BE2C (cell line): Measurements from ENCODE around the gene PARD3.

ENCODE experiments used
- DNase-seq: peaks from one replicate; pipeline ENCODE4 v3.0.0-alpha.2; 2020
- H3K27me3 ChIP-seq: fragments of 250-450 bp; sonication (Bioruptor Pico); 2 replicates; pipeline ENCODE4 v1.5.1; 2020; ENCODE audit warnings: mild to moderate bottlenecking
- H3K36me3 ChIP-seq: fragments of 250-450 bp; sonication (Bioruptor Pico); 2 replicates; pipeline ENCODE4 v1.5.1; 2020; ENCODE audit warnings: mild to moderate bottlenecking
- H3K4me1 ChIP-seq: fragments of 250-450 bp; sonication (Bioruptor Pico); 2 replicates; pipeline ENCODE4 v1.5.1; 2020
- H3K4me3 ChIP-seq: 2 replicates; pipeline ENCODE4 v1.5.1; 2011; ENCODE audit warnings: low read depth, low read length
- H3K9me3 ChIP-seq: fragments of 250-450 bp; sonication (Bioruptor Pico); 2 replicates; pipeline ENCODE4 v1.5.1; 2020
- TF ChIP-seq, protein P1 (sequence below): IDR thresholded peaks from 2 replicates; pipeline ENCODE4 v1.5.1; 2012; ENCODE audit warnings: mild to moderate bottlenecking, low read depth, low read length

The PARD3 gene

DNA sequence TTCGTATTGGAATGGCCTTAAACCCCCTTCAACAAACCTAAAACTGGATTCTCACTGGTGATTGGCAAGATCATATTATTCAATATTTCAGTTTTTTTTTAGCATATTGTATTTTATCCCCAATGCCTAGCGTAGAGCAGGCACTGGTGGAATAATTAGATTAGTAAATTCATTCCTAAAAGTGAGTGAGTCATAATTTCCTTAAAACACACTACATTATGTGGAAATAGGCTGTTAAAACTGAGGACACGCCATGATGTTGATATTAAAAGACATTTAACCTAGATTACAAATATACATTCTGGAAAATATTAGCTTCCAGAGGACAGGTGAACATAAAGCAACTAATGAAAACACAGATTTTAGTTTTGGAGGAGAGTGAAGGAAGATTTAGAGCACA is 463.9 kb downstream of the PARD3 start:
- H3K27me3 ChIP-seq, result no peaks in the 10 kb centered on the region
- H3K4me3 ChIP-seq, result no peak overlapping the region
- DNase-seq, result no peak
- H3K4me1 ChIP-seq, result peaks cover 10% of the 10 kb centered on the region
- TF ChIP-seq, protein P1, sequence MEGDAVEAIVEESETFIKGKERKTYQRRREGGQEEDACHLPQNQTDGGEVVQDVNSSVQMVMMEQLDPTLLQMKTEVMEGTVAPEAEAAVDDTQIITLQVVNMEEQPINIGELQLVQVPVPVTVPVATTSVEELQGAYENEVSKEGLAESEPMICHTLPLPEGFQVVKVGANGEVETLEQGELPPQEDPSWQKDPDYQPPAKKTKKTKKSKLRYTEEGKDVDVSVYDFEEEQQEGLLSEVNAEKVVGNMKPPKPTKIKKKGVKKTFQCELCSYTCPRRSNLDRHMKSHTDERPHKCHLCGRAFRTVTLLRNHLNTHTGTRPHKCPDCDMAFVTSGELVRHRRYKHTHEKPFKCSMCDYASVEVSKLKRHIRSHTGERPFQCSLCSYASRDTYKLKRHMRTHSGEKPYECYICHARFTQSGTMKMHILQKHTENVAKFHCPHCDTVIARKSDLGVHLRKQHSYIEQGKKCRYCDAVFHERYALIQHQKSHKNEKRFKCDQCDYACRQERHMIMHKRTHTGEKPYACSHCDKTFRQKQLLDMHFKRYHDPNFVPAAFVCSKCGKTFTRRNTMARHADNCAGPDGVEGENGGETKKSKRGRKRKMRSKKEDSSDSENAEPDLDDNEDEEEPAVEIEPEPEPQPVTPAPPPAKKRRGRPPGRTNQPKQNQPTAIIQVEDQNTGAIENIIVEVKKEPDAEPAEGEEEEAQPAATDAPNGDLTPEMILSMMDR, result no peak
- H3K9me3 ChIP-seq, result no peaks in the 10 kb centered on the region
- H3K36me3 ChIP-seq, result no peaks in the 10 kb centered on the region

DNA sequence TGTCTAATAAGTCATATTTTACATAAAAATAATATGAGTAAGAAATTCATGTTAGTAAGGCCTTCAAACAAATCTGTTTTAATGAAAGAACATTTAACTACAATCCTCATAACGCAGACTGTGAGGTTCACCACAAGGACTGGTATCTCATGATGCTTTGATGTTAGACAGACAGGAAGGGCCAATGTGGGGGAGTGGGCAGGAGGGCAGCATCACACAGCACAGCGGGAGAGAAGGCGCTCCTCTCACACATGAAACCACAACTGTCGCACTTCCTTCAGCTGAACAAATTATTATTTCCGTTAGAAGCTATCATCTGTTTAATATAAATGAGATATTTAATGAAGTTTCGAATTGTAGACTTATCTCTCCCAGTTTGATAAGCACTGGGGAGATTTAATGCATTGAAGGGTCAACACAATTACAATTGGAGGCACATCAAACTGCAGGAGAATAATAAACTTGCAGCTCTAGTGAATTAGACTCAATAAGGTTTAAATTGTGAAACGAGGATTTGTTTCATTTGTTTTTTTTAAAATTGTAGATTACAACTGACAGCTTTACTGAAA is 466.1 kb downstream of the PARD3 start:
- DNase-seq, result no peak
- TF ChIP-seq, protein P1, result no peak
- Histone ChIP-seq H3K27me3 (no peaks in the 10 kb centered on the region), H3K9me3 (no peaks in the 10 kb centered on the region), H3K36me3 (no peaks in the 10 kb centered on the region), H3K4me1 (peaks cover 10% of the 10 kb centered on the region), H3K4me3 (no peak overlapping the region)

DNA sequence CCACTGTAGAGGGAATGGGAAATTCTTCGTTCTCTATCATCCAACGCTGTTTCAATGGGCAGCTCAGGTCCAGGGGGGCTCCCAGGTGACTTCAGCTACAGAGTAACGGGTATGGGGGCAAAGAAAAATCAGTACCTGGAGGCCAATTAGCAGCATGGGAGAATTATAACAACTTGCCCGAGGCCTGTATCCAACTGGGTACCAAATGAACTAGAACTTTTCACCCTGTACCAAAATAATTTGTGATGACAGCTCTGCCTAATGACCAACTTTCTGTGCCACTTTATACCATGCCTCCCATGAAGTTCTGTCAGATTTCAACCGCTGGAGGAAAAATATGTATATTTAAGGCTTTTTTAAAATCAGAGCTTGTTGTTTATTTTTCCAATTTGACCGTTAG is 467.1 kb downstream of the PARD3 start:
- Histone ChIP-seq H3K9me3 (no peaks in the 10 kb centered on the region), H3K27me3 (no peaks in the 10 kb centered on the region), H3K4me3 (no peak overlapping the region), H3K36me3 (no peaks in the 10 kb centered on the region), H3K4me1 (peaks cover 10% of the 10 kb centered on the region)
- no peak for DNase-seq
- TF ChIP-seq, protein P1, result no peak

DNA sequence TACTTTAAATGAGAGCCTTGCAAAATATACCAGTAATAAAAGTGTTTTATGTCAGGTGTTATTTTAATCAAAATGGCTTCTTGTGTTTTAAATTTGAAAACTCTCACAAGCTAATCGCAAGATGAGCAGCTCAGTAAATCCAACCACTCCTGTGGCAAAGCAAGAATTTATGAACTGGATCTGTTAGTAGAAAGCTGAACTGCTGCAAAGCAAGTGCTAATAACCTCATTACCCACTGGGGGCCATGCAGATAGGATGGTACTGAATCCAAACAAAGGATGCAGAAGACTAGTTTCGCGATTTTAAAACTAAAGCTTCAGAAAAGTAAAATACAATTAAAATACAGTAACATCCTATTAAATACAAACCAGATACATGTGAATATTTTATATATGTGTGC is 468.0 kb downstream of the PARD3 start:
- peaks cover 10% of the 10 kb centered on the region for H3K4me1 ChIP-seq
- no peak for DNase-seq
- no peaks in the 10 kb centered on the region for H3K9me3 ChIP-seq
- H3K27me3 ChIP-seq, result no peaks in the 10 kb centered on the region
- H3K4me3 ChIP-seq, result no peak overlapping the region
- TF ChIP-seq, protein P1, result no peak
- H3K36me3 ChIP-seq, result no peaks in the 10 kb centered on the region

DNA sequence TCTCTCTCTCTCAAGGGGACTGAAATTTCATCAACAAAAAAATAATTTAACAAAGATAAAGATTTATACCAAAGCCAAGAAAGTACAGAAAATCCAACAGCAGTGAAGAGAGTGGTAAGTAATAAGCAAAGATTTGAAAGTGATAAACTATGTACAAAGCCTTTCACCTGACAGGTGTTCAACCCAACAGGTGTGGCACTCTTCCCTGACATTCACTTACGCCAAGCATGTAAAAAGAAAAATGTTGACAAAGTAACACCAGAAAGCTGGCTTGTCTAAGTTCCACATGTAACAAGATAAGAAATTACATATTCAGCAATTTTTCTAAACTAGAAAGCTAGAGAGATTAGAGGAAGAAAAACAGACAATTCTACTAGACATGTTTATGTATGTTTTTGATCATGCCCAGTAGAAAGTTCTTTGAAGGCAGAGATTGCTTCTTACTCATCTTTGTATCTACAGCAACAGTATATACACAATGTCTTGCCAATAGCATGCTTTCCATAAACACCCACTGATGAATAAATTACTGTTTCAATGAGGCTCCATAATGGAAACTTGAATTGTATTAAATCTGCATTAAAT is 468.5 kb downstream of the PARD3 start:
- peaks cover 9% of the 10 kb centered on the region for H3K4me1 ChIP-seq
- H3K36me3 ChIP-seq, result no peaks in the 10 kb centered on the region
- H3K27me3 ChIP-seq, result no peaks in the 10 kb centered on the region
- no peak for DNase-seq
- H3K4me3 ChIP-seq, result no peak overlapping the region
- TF ChIP-seq, protein P1, result no peak
- H3K9me3 ChIP-seq, result no peaks in the 10 kb centered on the region

DNA sequence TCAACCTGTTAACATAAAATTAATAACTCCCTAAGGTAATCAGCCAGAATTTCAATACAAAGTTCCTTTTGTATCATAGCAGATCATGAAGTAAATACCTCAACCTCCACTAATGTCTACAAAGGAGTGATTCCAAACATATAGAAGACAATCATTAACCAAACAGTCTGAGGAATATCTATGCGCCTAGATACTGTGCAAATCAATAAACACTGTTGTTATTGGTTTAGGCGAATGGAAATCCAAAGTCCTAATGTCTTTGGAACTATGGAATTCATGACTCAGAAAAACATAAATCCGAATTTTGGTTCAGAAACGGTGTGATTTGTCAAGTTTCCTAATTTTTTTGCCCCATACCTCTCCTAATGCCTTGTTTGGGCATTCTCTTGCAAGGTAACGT is 469.7 kb downstream of the PARD3 start:
- no peaks in the 10 kb centered on the region for H3K27me3 ChIP-seq
- TF ChIP-seq, protein P1, result no peak
- no peak for DNase-seq
- H3K9me3 ChIP-seq, result no peaks in the 10 kb centered on the region
- no peak overlapping the region for H3K4me3 ChIP-seq
- no peaks in the 10 kb centered on the region; the same call in none of the 2 replicates for H3K4me1 ChIP-seq
- no peaks in the 10 kb centered on the region for H3K36me3 ChIP-seq
